ENCODE results near the gene LRWD1.
"Not testable (repeated sequence)": the region's sequence is repeated elsewhere in the genome, so short reads cannot be mapped to it uniquely, and the experiment has no call there.

The LRWD1 gene

DNA sequence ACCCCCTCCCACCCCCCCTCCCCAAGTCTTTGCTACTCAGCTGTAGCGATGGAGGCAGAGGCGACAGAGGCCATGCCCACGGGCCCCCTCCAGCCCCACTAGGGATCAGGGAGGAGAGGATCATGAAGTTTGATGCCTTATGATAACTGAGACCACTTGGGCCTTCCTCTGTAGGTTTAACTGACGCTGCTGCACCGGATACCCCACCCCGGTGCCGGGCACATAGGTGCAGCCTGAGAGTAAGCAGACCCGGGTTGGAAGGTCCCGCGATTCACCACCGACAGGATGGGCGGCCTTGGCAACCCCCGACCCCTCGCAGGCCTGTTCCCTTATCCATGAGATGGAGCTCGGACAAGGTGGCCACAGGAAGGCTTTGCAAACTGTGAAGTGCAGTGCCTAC is 29.2 kb downstream of the LRWD1 start:
- DNase-seq, result not testable (repeated sequence)

DNA sequence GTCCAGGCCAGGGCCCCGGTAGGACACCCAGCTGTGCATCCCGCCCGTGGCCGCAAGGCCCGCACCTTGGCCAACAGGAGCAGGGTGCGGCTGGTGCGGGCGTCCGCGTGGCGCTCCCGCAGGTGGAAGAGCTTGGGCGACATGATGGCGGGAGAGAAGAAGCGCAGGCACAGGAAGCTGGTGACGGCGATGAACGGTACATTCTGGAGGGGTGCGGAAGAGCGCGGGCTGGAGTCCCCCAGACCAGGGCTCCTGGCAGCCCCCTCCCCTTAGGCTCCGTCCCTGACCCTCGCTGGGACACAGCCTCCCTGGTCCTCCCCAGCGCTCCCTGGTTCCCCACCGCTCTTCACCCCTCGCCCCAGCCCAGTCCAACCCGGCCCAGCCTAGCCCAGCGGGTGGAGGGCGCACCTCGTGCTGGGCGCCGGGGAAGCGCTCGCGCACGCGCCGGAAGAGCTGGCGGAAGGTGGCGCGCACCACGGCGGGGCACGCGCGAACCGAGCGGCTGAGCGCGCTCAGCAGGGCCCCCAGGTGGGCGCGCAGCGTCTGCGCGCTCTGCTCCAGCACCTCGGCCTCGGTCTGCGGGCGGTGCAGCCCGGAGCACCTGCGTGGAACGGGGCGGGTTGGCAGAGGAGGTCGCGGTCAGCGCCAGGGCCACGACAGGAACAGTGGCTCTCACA is 29.8 kb downstream of the LRWD1 start:
- DNase-seq, result not testable (repeated sequence)

DNA sequence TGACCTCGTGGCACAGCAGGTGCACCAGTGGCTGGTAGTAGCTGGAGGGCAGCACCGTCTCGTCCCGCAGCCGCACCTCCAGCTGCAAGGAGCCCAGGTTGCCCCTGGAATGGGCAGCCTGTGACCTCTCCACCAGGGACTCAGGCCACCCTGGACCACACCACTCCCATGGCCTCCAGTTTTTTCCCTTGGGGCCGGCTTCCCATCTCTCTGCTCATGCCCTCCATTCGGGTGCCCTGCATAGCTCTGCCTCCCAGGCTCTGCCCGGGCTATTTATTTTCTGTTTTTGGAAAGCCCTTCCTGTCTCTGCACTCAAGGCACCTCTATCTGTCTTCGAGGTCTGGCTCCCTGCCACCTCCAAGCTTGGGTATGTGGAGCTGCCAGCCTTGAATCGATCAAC is 32.1 kb downstream of the LRWD1 start:
- DNase-seq, result not testable (repeated sequence)

DNA sequence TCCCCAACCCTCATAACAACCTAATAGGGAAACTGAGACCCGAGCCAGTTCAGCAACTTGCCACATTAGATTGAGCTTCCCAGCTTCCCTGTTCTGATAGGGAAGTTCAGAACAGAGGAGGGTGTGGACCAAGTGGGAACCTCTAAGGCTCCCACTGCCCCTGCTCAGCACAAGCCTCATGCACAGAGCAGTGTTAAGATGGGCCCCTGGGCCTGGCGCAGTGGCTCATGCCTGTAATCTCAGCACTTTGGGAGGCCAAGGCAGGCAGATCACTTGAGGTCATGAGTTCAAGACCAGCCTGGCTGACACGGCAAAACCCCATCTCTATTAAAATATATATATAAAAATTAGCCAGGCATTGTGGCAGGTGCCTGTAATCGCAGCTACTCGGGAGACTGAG is 32.5 kb downstream of the LRWD1 start:
- DNase-seq, result not testable (repeated sequence)

DNA sequence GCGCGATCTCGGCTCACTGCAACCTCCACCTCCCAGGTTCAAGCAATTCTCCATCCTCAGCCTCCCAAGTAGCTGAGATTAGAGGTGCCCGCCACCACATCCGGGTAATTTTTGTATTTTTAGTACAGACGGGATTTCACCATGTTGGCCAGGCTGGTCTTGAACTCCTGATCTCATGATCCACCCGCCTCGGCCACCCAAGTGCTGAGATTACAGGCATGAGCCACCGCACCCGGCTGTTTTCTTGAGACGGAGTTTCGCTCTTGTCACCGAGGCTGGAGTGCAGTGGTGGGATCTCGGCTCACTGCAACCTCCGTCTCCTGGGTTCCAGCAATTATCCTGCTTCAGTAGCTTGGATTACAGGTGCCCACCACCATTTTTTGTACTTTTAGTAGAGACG is 33.5 kb downstream of the LRWD1 start:
- not testable (repeated sequence) for DNase-seq

DNA sequence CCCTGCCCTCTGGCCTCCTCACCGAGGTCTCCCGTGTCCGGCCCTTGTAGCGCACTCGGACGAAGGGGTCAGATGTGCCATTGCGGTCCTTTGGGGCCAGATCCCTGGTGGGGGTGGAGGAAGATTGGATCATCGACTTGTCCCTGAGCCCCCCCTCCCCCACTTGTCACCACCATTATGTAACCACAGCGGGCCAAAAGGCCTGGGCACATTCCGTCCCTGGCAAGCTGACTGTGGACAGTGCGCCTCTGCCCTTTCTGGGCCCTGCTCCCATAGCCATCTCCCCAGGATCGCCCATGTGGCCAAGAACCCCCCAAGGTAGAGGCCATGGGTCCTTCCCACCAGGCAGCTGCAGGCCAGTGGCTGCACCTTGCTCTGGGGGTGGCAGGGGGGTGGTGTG is 38.4 kb downstream of the LRWD1 start:
- not testable (repeated sequence) for DNase-seq

DNA sequence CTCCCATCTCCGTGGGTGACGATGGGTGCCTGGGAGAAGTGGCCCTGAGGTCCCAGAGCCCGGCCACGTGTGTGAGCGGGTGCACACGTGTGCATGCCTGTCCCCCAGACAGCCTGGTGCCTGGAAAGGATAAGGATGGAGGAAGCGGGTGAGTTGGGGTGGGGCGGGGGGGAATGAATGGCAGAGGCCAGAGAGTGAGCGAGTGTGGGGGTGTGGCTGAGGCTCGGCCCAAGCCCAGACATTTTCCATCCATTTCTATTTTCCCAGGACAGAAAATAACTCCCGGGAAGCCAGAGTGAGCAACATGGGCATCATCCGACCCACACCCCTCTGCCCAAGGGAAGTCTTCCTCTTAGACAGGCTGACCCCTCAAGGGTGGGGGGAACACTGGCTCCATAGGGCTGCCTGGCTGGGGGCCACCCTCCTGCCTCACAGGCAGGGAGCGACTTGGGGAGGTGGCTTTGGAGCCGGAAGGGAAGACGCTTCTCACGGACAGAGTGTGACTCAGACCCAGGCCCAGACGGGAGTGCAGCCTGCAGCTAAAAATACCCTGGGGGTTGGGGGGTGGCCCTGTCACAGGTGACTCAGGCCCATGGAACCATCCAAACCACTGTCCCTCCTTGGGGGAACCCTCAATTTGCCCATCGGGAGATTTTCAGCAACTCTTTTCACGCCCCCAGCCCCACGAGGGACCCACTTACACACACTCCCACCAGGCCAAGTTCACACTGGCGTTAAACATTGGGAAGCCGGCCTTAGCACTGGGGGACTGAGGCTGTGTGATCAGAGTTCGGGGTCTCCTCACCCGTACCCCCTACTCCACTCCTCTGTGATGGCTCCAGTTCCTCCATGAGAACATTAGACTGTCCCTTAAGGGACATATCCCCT is 40.8 kb downstream of the LRWD1 start:
- not testable (repeated sequence) for DNase-seq

DNA sequence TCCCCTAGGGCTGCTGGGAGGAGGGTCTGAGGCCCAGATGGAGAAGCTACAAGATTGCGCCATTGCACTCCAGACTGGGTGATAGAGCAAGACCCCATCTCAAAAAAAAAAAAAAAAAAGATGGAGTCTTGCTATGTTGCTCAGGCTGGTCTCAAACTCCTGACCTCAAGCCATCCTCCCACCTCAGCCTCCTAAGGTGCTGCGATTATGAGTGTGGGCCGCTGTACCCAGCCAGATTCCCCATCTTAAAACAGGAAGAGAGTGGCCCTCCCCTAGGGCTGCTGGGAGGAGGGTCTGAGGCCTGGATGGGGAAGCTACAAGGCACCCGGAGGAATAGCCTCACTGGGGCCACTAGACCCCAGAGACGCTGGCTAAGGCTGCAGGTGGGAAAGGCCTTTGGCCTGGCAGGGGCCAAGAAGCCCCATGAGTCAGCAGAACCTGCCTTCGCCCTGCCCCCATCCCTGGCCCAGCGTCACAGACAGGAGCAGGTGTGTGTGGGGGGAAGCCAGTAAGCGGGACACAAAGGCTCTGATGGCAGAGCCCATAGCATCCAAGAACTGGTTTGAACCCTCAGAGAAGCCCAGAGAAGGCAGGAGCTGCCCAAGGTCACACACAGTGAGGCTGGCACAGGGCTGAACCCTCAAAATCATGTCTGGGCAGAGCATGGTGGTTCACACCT is 42.8 kb downstream of the LRWD1 start:
- DNase-seq, result not testable (repeated sequence)

DNA sequence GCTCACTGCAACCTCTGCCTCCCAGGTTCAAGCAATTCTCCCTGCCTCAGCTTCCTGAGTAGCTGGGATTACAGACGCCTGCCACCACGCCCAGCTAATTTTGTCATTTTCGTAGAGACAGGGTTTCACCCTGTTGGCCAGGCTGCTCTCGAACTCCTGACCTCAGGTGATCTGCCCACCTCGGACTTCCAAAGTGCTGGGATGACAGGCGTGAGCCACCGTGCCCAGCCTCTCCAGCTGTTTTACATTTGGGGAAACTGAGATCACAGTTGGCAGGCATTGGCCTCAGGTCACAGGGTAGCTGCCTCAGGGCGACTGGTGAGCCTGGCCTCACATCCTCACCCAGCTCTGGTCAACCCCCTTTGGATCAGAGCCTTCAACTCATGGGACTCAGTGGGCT is 45.8 kb downstream of the LRWD1 start:
- not testable (repeated sequence) for DNase-seq

DNA sequence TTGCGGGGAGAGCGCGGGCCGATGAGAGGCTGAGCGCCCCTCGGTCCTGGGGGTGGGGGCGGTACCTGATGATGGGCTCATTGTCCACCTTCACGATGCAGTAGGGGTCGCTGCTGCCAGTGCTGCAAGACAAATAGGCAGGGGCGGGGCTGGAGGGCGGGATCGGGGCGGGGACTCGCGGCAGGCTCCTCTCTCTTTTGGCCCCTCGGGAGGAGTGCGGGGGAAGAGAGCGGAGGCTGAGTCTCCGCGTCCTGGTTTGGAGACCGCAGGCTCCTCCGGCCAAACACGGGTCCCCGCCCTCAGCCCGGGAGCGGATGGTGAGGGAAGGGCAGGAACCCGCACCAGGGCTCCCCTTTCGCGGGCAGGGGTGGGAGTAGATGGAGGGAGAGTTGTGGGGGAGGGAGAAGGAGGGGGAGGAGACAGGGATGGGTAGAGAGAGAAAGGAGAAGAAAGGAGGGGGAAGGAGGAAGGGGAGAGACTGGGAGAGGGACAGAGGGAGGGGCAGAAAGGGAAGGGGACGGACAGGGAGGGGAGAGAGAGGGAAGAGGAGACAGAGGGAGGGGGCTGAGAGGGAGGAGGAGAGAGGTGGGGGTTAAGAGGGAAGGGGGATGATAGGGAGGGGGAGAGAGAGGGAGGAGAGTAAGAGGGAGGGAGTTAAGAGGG is 47.2 kb downstream of the LRWD1 start:
- DNase-seq, result not testable (repeated sequence)

DNA sequence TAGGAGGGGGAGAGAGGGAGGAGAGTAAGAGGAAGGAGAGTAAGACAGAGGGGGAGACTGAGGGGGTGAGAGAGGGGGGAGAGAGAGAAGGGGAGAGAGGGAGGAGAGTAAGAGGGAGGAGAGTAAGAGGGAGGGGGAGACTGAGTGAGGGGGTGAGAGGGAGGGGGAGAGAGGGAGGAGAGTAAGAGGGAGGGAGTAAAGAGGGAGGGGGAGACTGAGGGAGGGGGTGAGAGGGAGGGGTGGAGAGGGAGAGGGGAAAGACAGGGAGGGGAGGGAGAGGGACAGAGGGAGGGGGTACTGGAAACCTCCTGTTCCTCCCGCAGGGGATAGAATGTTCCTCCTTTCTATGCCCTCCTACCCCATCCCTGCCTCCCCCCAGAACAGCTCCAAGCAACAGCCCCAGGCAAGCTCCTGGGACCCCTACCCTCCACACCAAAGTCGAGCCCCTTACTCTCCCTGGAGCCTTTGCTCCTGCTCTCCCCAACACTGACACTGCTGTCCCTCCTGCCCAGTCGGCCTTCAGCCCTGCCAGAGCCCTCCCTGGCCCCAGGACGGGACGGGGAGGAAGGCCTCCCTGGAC is 47.9 kb downstream of the LRWD1 start:
- not testable (repeated sequence) for DNase-seq

DNA sequence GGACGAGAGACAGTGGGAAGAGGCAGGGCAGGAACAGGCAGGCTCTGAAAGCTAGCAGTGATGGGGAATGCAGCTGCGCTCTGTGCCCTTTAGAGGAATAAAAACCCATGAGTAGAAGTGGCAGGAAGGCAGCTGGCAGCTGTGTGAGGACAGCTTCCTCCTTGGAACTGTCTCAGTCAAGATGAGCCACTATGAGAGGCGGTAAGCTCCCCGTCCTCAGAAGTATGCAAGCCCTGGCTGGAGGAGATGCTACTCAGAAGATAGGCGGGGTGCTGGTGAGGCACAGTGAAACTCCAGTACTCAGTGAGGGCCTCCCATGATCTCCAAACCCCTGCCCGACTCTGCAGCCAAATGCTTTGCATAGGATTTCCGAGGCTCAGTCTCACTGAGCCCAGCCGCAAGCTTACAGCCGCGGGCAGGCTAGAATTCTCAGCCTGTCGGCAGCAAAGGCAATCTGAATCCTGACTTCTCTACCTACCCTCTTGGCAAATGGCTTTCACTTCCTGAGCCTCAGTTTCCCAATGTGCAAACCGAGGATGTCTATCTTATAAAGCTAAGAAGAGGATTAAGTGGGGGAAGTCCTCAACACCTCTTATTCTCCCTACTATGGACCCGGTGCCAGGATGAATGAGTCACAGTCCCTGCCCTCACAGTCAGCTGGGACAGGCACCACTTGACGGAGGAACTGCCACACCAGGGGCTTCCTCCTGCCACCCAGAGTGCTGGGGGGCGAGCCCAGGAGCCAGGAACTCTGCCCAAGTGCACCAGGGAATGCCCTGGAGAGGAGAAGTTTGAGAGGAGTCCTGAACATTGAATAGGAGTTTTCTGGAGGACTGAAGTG is 50.3 kb downstream of the LRWD1 start:
- DNase-seq, result not testable (repeated sequence)

DNA sequence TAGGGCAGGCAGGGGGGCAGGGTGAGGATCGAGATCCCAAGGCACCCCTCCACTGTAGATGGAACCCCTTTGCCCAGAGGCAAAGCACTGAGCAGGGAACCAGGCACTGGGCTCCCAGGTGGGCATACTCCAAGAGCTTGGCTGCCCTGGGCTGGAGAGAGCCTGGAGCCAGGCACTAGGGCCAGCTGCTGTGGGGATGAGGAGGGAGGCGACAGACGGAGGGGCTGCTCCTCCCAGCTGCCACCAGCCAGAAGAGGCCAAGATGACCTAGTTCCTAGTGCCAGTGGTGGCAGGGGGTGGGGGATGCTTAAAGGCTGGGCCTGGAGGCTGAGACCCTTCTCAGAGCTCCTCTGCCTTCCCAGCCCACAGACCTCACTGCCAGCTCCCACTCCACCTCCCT is 51.1 kb downstream of the LRWD1 start:
- DNase-seq, result not testable (repeated sequence)

DNA sequence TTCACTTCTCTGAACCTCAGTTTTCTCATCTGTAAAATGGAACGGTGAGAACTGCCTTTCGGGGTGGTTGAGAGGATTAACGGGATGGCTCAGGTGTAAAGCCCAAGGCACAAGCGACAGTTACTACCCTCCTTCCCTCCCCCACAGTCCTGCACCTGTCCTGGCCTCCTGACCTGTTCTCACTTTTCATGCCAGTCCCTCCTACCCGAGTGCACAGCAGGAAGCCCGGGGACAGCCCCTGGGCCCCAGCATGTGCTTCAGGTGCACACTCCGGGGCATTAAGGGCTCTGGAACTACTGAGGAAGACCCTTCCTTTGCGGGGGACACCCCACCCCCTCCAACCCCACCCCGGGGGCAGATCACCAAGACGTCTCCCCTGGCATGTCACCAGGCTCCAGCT is 52.2 kb downstream of the LRWD1 start:
- DNase-seq, result not testable (repeated sequence)

DNA sequence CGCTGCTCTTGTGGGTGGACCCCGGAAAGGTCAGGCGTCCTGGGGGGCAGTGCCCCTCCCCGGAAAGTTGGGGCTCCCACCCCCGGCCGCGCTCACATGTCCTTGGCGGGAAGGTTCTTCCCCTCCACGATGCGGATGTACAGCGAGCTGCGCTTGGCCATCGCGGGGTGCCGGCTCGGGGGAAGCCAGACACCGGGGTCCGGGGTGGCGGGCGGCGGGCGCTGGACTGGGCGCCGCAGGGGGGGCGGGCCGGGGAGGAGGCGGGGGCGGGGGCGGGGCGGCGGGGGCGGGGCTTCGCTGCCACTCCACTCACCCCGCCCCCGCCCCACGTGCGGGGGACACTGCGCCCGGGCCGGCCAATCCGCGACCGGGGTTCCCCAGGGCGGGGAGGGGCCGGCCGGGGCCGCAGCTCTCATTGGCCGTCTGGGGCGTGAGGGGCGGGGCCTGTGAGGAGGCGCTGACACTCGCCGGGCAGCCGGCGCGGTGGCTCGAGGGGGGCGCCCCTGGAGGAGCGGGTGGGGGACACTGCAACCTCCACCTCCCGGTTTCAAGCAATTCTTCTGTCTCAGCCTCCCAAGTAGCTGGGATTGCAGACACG is 52.9 kb downstream of the LRWD1 start, which contains the start of gene RASA4B:
Gene RASA4B (minus strand): TSS at position 228 of the 598 bp plus-strand sequence. CDS start 67 bp downstream, at position 161.
- not testable (repeated sequence) for DNase-seq

DNA sequence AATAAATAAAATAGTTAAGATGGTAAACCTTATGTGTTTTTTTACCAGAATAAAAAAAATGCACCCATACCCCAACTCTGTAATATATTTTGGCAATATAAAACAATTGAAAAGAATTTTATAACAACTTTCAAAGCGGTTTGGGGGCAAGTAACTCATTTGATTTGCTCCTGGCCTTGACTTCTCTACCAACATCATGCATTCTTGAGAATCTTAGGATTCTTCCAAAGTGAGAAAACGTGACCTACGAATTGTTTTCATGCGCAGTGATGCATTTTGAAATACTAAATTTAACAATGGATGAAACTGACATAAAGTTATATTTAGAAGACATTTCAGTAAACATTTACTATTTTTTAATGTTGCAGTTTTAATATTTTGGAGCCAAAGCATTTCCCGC is 56.0 kb downstream of the LRWD1 start:
- not testable (repeated sequence) for DNase-seq

All from amygdala (tissue), 56 donors.